ENCODE measurements around the gene CCP110. TPM values are rescaled to one million over a fixed set of nuclear protein-coding genes. Genes with fewer than 3 reads are reported as not detected.

Gene CCP110
- total and polyA plus RNA-seq, 2 experiments from 2014 or later = 4.3 to 9.2 TPM

DNA sequence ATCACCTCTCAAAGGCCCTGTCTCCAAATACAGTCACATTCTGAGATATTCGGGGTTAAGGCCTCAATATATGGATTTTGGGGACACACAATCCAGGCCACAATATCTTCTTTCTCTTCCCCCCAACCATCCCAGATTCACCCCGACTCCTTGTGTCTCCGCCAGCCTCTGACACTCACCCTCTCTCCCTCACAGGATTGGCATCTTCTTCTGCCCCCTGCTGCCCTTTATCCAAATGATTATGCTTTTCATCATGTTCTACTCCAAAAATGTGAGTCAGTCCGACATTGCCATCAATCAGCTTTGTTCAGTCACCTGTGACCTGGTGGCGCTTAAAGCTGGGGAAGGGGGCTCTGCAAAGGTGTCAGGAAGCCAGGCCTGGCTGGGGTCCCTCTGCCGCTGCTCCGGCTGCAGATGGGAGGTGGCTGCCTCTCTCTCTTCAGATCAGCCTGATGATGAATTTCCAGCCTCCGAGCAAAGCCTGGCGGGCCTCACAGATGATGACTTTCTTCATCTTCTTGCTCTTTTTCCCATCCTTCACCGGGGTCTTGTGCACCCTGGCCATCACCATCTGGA, 36.9 kb upstream of the CCP110 start:
- TF ChIP-seq, protein P1, sequence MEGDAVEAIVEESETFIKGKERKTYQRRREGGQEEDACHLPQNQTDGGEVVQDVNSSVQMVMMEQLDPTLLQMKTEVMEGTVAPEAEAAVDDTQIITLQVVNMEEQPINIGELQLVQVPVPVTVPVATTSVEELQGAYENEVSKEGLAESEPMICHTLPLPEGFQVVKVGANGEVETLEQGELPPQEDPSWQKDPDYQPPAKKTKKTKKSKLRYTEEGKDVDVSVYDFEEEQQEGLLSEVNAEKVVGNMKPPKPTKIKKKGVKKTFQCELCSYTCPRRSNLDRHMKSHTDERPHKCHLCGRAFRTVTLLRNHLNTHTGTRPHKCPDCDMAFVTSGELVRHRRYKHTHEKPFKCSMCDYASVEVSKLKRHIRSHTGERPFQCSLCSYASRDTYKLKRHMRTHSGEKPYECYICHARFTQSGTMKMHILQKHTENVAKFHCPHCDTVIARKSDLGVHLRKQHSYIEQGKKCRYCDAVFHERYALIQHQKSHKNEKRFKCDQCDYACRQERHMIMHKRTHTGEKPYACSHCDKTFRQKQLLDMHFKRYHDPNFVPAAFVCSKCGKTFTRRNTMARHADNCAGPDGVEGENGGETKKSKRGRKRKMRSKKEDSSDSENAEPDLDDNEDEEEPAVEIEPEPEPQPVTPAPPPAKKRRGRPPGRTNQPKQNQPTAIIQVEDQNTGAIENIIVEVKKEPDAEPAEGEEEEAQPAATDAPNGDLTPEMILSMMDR (IDR thresholded peaks at IDR 0.05; ENCODE audit: poor library complexity) = no peak
- no peak for TF ChIP-seq EZH2phosphoT487 (IDR thresholded peaks at IDR 0.05; ENCODE audit: low read depth, severe bottlenecking, unreplicated experiment)
- TF ChIP-seq EZH2 (IDR thresholded peaks at IDR 0.05; ENCODE audit: borderline replicate concordance) = no peak
- Histone ChIP-seq H3K4me3 (no peak overlapping the region), H2AFZ (no peak overlapping the region), H3K79me2 (no peaks in the 10 kb centered on the region), H3K4me1 (ENCODE audit: insufficient read depth) (no peaks in the 10 kb centered on the region), H3K36me3 (replicated peaks; ENCODE audit: insufficient read depth, low read depth) (no peaks in the 10 kb centered on the region), H3K27me3 (no peaks in the 10 kb centered on the region), H3K9me3 (ENCODE audit: low read depth) (no peaks in the 10 kb centered on the region), H3K4me2 (no peak overlapping the region), H4K20me1 (ENCODE audit: insufficient read depth, poor library complexity, severe bottlenecking) (no peaks in the 10 kb centered on the region), H3K27ac (no peak overlapping the region), H3K9me2 (replicated peaks; ENCODE audit: insufficient read depth) (no peaks in the 10 kb centered on the region)
- WGBS (ENCODE audit: low lambda C conversion rate, missing lambda C conversion rate) = 91% methylated on average over 10 of the region's 10 CpGs
- DNase-seq (ENCODE audit: low spot score) = no peak

DNA sequence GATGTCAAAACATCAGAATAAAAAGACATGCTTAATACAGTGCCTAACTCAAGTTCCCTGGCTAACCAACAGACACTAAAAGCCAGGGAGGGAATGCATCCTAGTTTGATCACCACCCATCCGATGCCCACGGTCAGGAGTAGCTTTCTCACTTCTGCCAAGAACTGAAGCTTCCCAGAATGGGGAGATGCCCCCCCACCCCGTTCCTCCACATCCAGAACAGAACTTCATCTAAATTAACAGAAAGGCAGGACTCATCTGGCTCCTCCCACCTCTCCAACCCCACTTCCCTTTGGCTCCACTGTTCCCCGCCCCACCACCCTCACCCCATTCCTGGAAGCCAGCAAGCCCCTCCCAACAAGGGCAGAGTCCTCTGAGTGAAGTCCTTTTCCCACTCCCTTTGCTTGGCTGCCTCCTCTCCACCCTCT, 35.5 kb upstream of the CCP110 start:
- TF ChIP-seq, protein P1 (IDR thresholded peaks at IDR 0.05; ENCODE audit: poor library complexity) = no peak
- no peak for TF ChIP-seq EZH2phosphoT487 (IDR thresholded peaks at IDR 0.05; ENCODE audit: low read depth, severe bottlenecking, unreplicated experiment)
- no peak for TF ChIP-seq EZH2 (IDR thresholded peaks at IDR 0.05; ENCODE audit: borderline replicate concordance)
- Histone ChIP-seq H3K4me1 (ENCODE audit: insufficient read depth) (no peaks in the 10 kb centered on the region), H3K9me3 (ENCODE audit: low read depth) (no peaks in the 10 kb centered on the region), H3K4me2 (no peak overlapping the region), H3K9me2 (replicated peaks; ENCODE audit: insufficient read depth) (no peaks in the 10 kb centered on the region), H3K36me3 (replicated peaks; ENCODE audit: insufficient read depth, low read depth) (no peaks in the 10 kb centered on the region), H3K79me2 (no peaks in the 10 kb centered on the region), H3K27ac (peak overlapping the region; percentile 62), H4K20me1 (ENCODE audit: insufficient read depth, poor library complexity, severe bottlenecking) (no peaks in the 10 kb centered on the region), H2AFZ (no peak overlapping the region), H3K4me3 (no peak overlapping the region), H3K27me3 (no peaks in the 10 kb centered on the region)
- peak; percentile 57 for DNase-seq (ENCODE audit: low spot score)
- WGBS (ENCODE audit: low lambda C conversion rate, missing lambda C conversion rate) = 61% methylated on average over 4 of the region's 4 CpGs

DNA sequence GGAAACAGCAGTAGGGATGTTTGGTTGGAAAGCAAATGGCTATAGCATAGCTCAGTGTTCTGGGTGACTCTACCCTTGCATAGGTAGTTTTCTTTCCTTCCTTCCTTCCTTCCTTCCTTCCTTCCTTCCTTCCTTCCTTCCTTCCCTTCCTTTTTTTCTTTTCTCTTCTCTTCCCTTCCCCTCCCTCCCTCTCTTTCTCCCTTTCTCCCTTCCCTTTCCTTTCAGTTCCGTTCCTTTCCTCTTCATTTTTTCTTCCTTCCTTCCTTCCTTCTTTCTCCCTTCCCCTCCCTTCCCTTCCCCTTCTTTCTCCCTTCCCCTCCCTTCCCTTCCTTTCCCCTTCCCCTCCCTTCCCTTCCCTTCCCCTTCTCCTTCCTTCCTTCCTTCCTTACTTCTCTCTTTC, 33.1 kb upstream of the CCP110 start:
- no peaks in the 10 kb centered on the region for H3K9me3 ChIP-seq (ENCODE audit: low read depth)
- H3K27ac ChIP-seq = no peak overlapping the region
- H3K4me1 ChIP-seq (ENCODE audit: insufficient read depth) = no peaks in the 10 kb centered on the region
- DNase-seq (ENCODE audit: low spot score) = no peak
- no peaks in the 10 kb centered on the region for H4K20me1 ChIP-seq (ENCODE audit: insufficient read depth, poor library complexity, severe bottlenecking)
- H3K27me3 ChIP-seq = no peaks in the 10 kb centered on the region
- no peak overlapping the region for H3K4me3 ChIP-seq
- WGBS (ENCODE audit: low lambda C conversion rate, missing lambda C conversion rate) = 38% methylated on average over 1 of the region's 1 CpG
- no peaks in the 10 kb centered on the region for H3K9me2 ChIP-seq (replicated peaks; ENCODE audit: insufficient read depth)
- no peaks in the 10 kb centered on the region for H3K79me2 ChIP-seq
- no peak overlapping the region for H3K4me2 ChIP-seq
- H2AFZ ChIP-seq = no peak overlapping the region
- TF ChIP-seq EZH2phosphoT487 (IDR thresholded peaks at IDR 0.05; ENCODE audit: low read depth, severe bottlenecking, unreplicated experiment) (no peak), EZH2 (IDR thresholded peaks at IDR 0.05; ENCODE audit: borderline replicate concordance) (no peak)
- TF ChIP-seq, protein P1 (IDR thresholded peaks at IDR 0.05; ENCODE audit: poor library complexity) = no peak
- no peaks in the 10 kb centered on the region for H3K36me3 ChIP-seq (replicated peaks; ENCODE audit: insufficient read depth, low read depth)
